HS-27A (cell line): ENCODE data around the gene TBX1.

Experiments
- DNase-seq: peaks from one replicate; pipeline ENCODE4 v3.0.0-alpha.2; 2012; ENCODE audit warnings: low read depth, missing footprints

The TBX1 gene

GRCh38 chr22:19738664-19739447 is 21.7 kb upstream of the TBX1 start:
- DNase-seq = no peak

DNA sequence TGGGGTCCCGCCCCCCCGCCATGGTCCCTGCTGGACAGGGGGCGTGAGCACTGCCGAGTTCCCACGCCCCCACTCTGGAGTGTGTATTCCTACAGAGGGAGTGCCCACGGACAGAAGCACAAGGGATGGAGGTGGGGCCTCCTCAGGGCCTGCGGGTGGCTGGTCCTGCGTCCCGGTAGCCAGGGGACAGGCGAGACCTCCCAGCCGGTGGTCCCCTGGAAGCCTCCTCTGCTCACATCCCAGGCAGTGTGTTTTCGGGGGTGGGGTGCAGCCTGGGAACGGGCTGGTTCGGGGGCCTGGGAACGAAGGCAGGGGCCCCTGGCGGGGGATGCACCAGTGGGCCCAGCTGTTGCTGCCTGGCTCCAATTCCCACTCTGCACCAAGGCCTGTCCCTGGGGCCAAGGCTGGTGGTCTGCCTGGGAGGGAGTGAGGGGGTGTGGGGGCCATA is 21.1 kb upstream of the TBX1 start:
- DNase-seq = no peak

- DNase-seq = no peak
Observed at GRCh38 chr22:19739911-19740449, 20.6 kb upstream of the TBX1 start.

DNA sequence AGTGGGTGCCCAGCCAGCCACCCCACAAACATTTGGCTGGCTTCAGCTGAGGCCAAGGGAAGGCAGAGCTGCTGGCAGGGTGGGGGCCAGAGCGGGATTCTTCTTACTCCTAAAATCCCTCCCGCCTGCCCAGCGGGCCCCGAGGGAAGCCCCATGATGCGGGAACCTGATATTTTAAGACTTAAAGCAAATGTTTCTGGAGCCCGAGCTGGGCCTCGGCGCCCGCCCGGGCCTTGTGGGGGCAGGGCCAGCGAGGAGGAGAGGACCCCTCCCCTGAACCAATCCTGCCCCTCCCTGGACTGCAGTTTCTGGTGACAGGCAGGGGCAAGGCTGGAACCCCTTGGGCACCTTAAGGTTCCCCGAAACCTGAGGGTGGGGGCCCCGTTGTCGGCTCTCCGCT is 20.0 kb upstream of the TBX1 start:
- no peak for DNase-seq

DNA sequence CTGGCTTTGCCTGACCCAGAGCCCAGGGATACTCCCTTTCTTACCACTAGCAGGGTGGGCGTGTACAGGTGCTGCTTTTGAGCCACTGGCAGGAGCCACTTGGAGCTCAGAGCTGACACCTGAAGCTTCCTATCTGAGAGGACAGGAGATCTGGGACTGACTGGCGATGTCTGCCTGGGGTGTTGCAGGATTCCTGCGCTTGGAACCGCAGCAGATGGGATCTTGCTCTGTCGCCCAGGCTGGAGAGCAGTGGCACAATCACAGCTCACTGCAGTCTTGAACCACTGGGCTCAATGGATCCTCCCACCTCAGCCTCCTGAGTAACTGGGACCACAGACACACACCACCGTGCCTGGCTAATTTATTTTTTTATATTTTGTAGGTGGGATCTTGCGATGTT is 19.5 kb upstream of the TBX1 start:
- DNase-seq = no peak

- no peak for DNase-seq
Observed at GRCh38 chr22:19742160-19743066, 18.2 kb upstream of the TBX1 start.

GRCh38 chr22:19743081-19743480 is 17.5 kb upstream of the TBX1 start:
- DNase-seq = no peak

- no peak for DNase-seq
Observed at GRCh38 chr22:19743651-19744050, 16.9 kb upstream of the TBX1 start.

DNA sequence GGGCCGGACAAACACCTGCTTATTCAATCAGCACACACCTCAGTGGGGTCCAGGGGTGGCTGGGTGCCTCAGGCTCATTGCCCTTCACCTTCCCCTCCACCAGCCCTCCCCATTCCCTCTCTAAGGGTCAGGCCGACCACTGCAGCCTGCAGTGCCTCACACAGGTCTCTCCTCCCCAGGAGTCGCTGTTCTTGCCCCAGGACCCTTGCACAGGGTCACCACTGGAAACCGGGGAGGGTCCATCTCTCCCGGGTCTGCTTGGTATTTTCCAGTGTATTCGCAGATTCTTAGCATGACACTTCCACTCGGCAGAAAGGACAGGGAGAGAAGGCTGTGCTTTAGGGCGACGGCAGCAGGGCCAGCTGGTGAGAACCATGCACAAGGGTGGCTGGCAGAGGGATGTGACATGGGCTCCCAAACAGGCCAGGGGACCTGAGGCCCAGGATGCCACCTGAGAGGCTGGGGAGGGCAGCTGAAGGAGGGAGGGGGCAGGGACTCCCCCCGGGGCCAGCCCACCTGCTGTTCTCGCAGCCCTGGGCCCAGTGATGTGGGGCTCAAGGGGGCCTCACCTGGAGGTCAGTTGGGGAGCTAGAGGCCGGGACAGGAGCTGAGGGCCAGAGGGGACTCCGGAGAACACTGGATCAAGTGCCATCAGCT is 16.1 kb upstream of the TBX1 start:
- DNase-seq = no peak

GRCh38 chr22:19745155-19746101 is 15.2 kb upstream of the TBX1 start:
- DNase-seq = no peak

DNA sequence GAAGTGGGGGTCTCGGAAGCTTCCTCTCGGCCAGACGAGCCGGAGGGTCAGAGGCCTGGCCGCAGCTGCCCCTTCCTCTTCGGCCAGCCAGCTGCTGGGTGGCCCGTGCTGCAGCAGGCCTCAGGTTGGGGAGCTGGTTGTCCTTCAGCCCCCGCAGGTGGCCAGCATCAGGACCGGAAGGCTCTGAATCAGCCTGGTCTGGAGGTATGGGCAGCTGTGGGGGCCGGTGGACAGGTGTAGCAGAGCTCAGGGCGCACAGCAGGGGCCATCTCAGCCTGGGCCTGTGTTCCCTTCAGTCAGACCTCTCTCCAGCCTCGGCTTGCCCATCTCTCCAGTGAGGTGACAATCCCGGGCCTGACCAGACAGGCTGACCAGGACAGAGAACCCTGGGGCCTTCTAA is 13.9 kb upstream of the TBX1 start:
- DNase-seq = no peak

DNA sequence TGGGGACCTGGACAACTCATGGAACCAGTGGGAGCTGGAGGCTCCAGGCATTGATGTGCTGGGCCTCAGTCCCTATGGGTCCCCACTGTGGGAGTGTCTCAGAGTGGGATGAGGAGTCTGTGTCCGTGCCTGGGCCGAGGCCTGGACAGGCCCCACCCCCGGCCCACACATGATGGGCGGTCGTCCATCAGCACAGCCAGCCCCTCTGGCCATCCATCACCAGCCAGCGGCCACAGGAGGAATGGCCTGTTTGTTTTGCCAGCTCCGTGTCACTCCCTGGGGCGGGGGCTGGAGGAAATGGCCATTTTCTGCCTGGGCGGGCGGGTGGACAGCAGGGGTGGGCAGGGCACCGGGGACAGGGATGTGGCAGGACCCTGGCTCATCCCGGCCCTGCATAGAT is 13.0 kb upstream of the TBX1 start:
- no peak for DNase-seq

- DNase-seq = no peak
Observed at GRCh38 chr22:19748139-19748538, 12.4 kb upstream of the TBX1 start.

- DNase-seq = no peak
Observed at GRCh38 chr22:19748991-19749664, 11.4 kb upstream of the TBX1 start.

DNA sequence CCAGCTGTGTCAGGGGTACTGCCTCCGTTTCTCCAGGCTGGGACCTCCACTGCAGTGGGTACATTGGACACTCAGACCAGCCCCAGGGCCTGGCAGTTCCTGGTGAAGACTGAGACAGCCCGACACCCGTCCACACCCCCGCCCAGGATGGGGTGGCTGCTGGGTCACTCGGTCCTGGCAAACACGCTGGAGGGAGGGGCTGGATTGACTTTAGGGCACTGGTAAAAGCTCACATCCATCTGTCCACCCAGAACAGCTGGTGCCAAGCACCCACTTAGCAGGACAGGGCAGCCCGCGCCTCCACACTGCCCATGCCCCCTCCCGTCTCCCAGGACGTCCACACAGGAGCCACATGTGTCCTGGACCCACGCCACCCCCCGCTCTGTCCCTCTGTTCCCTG is 10.7 kb upstream of the TBX1 start:
- DNase-seq = no peak

DNA sequence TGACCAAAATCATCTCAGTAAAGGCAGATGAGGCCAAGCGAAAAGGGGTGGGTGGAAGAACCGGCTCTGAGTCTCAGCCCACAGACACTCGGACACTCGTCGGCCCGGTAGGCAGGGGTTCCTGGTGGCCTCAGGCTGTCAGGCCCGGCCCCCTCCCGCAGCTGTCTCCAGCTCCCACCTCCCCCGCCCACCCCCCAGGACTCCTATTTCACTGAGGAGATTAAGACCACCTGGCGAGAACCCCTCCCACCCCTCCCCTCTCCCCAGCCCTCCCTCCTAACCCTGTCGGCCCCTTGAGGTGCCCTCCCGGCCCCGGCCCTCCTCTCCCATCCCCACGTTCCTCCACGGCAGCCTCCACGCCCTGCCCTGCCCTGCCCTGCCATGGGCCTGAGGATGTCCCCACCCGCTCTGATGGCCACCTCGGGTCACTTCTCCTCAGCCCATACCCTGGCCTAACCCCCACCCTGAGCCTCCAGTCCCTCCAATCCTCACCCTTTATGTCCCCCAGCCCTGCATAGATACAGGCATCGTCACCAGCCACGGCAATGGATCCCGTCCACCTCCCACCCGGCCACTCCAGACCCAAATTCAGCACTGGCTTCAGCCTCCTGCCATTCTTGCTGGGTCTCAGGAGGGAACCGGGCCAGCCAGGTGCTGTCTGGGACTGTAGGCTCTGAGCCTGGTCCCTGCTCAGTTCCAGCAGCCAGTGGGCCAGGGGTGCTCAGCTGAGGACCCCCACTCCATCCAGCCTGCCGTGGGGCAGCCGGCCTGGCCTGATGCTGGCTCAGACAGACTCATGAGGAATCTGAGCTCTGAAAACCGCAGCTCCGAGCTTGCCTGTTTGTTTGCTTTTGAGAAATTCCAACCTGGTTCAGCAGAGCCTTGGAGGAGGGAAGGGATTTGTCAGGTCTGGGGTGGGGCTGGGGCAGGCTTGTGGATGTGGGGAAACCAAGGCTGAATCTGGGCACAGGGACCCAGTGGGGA is 9.8 kb upstream of the TBX1 start:
- DNase-seq = no peak

GRCh38 chr22:19751497-19752245 is 8.9 kb upstream of the TBX1 start:
- no peak for DNase-seq

- DNase-seq = no peak
Observed at GRCh38 chr22:19753090-19753842, 7.3 kb upstream of the TBX1 start.
